ENCODE measurements around the gene JMJD1C. TPM values are rescaled to one million over a fixed set of nuclear protein-coding genes. Genes with fewer than 3 reads are reported as not detected.

Gene JMJD1C
- total and polyA plus RNA-seq, 10 of the 15 experiments (the other 5 are each of a cell fraction or from before 2014, with no cell fraction given): 31.2 to 83.3 (median 49.5) TPM

MicroRNAs encoded within 50 kb of the gene (microRNA counts, 767-probe panel; counts per million panel counts)
- 55.3 counts per million for microRNA hsa-miR-1296

Small RNA genes within 50 kb of the gene (microRNA-seq; reads per million reads assigned to microRNA genes)
- gene MIR1296: 35.8 reads per million, percentile 65 among the genes with 10 or more reads in this experiment

Small RNA genes within 50 kb of the gene (small RNA-seq; reads per million reads assigned to genes)
- gene AC022022.1 (not detected), gene MIR1296 (7.6 reads per million, percentile 93 among the genes with 10 or more reads in this experiment)

Other genes starting within 250 kb of the JMJD1C start
- gene REEP3, start 55.4 kb upstream of the JMJD1C start, total RNA-seq (2014; rRNA removed): 14.6 and 17.9 TPM in 2 replicates
- gene REEP3, start 55.4 kb upstream of the JMJD1C start, total RNA-seq (2014; rRNA removed; fragmentation: Illumina TruSeq; extraction: Trizol): 17.2 and 18.6 TPM in 2 replicates
- gene REEP3, start 55.4 kb upstream of the JMJD1C start, total RNA-seq (2021): 21.6 and 23.3 TPM in 2 replicates
- 11.7 and 20.7 TPM in 2 replicates for gene REEP3, start 55.4 kb upstream of the JMJD1C start, polyA plus RNA-seq (2011; rRNA removed)
- gene REEP3, start 55.4 kb upstream of the JMJD1C start, polyA plus RNA-seq (2014; fragmentation: Illumina TruSeq; extraction: Trizol): 18.8 and 21.6 TPM in 2 replicates
- 10 to 100 TPM in 1 of 2 experiments, 1 to 10 TPM in 1; 4.9 to 10.1 TPM for gene REEP3, start 55.4 kb upstream of the JMJD1C start, polyA plus RNA-seq (2014; fragmentation: Nextera tagmentation; extraction: Ambion mirVana)
- gene REEP3, start 55.4 kb upstream of the JMJD1C start, polyA plus RNA-seq (2014; rRNA removed): 8.5 and 10.5 TPM in 2 replicates
- 10 to 100 TPM; 17.9 to 25.9 TPM for gene REEP3, start 55.4 kb upstream of the JMJD1C start, polyA plus RNA-seq (2016; fragmentation: Nextera tagmentation; extraction: Ambion mirVana)

All from GM12878 (cell line).